Left renal cortex interstitium (tissue), 4 donors: ENCODE results near the gene ACADSB. TPM values are rescaled to one million over a fixed set of nuclear protein-coding genes. Genes with fewer than 3 reads are reported as not detected.

Source experiments
- DNase-seq, 4 donors: peaks; one replicate each; pipeline ENCODE4 v3.0.0-alpha.2; 2013; ENCODE audit warnings: low read depth in 4 of 4, low spot score in 2 of 4, missing footprints in 1 of 4
- polyA plus RNA-seq, 4 donors: library from polyadenylated mRNA; unstranded; fragments of 120-200 nt; gene quantifications; one replicate each; pipeline ENCODE4 v1.2.1, GENCODE V29; 2013; ENCODE audit not compliant: insufficient read length in 4 of 4

Gene ACADSB
- polyA plus RNA-seq, 4 donors, result 20.3 to 30.2 (median 25.8) TPM

GRCh38 chr10:123035467-123036086 is 26.8 kb downstream of the ACADSB start:
- no peak for DNase-seq

DNA sequence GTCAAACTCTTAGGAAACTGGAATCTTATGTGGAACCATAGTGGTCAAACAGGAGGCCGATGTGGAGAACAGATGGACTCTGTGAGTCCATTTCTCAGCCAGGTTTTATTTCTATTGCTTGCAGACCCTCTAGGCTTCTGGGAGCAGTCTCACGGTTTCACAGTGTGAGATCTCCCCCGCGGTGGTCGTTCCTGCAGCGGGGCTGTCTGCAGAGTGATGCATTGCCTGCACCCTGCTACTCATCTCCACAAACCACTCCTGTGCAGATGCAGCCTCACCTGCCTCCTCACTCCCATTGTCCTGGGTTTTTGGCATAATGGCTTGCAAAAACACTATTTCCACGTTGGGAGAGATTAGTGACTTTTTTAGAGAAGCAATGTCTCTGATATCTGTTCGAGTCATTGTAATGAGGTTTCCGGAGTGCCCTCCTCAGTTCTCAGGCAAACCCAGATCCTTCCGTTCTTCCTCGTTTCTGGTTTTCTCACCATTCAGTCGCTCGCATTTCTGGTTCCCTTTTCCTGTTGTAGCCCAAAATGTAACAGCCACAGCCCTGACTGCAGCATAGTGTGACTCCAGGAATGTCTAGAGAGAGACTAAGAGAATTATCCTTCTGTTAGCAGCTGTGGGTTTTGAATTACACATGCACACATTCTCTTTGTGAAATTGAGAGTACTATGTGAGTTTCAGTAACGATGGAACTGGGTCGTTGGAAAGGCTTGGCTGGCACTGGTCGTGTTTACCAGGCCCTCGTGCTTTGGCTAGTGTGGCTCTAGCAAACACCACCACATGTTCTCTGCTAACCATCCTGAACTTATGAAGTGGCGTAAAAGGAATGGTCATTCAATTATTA is 30.2 kb downstream of the ACADSB start:
- no peak for DNase-seq

- DNase-seq, result no peak
These were observed 30.8 kb downstream of the ACADSB start for GRCh38 chr10:123039632-123039930.

GRCh38 chr10:123042708-123043408 is 34.1 kb downstream of the ACADSB start:
- no peak for DNase-seq

DNA sequence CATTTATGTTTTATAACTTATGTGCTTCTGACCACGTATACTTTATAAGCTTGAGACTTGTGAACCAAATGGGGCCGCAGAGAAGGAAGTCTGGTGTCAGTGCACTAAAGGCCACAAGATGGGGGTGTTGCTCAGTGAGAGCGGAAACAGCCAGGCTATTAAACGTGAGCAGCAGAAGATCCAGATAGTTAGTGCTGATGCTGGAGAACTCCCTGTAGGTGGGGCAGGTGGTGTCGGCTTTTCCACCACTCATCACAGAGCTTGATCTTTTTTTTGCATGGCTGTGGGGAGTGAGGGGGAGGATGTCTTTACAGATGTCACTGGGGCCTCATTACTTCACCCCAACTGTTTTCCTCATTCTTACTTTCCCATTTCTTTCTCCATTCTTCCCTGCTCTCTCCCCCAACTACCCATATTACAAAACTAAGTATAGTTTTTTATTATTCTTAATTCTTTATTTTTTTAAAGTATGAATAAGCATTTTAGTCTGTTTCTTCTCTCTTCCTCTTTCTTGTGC is 34.7 kb downstream of the ACADSB start:
- peak; percentile 16 to 53 (median 30) for DNase-seq

DNA sequence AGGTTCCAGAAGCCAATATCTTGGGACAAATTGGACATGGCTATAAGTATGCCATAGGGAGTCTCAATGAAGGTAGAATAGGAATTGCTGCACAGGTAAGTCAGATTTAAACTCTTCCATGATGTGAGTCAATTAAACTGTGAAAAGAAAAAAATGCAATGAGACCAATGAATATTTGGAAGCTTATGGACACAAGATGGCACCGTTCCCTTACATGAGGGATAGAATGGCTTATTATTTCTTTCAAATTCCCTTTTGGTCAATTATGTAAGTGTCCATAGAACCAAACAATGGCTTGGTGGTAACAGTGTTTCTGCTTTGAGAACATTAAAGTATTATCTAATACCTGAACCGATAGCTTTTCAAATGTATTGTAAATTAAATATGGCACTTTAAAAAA is 35.6 kb downstream of the ACADSB start:
- no peak for DNase-seq

DNA sequence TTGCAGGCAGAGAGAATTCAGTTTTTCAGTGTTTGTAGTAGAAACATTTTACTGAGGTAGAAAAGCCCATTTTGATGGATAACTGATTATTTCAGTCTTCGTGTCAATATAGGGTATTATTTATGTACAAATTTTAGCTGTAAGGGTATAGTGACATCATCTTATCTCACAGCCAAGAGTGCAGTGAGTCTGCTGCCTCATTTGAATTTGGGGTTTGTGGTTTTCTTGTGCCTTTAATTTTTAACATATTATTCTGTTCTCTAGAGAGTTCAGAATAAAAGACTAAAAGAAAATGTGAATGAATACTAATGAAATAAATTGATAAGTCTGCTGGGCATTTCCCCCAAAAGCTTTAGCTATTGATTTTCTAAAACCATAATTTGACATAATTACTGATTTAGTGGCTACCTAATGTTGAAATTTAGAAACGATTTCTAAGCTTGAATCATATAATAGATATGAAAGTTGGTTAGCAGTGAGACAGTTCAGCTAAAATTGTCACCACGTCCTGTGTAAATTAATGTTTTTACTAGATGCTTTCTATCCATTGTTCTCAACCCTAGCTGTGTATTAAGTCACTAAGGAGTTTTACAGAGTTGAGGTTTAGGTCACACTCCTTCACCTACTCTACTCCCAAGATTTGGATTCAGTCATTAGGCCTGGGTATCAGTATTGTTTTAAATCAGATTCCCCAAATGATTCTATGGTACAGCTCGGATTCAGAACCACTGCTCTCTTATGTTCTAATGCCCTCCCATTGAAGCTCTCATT is 37.3 kb downstream of the ACADSB start:
- DNase-seq, result no peak

GRCh38 chr10:123057968-123058367 is 49.2 kb downstream of the ACADSB start:
- no peak for DNase-seq

- DNase-seq, result no peak
These were observed 53.1 kb downstream of the ACADSB start for GRCh38 chr10:123061865-123062264.

- DNase-seq, result no peak
These were observed 53.9 kb downstream of the ACADSB start for GRCh38 chr10:123062726-123063125.

DNA sequence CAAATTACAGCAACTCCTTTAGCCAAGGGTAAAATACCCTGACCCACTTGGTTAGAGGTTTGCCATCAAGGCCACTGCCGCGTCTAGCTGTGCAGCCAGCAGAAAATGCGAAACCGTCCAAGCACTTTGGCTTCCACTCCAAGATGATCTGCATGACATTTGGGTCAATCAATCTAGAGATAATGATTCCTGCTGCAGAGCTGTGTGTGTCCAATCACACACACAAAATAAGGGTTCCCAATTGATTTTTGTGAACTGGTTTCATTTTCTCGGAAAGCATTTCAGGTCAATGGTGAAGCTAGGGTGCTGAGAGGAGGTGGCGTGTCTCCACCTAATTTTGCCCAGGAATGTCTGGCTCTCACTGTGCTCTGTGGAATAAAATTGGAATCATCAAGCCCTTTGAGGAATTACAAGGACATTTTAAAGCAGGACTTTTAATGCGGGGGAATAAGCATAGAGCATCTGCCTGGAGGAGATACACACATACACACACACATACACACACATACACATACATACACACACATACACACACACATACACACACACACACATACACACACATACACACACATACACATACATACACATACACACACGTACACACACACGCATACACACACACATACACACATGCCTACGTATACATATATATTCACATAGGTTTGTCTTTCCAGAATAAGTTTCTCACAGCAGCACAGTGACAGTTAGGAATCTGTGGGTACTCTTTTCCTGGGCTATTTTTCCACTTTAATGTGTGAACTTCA is 59.5 kb downstream of the ACADSB start:
- no peak for DNase-seq

DNA sequence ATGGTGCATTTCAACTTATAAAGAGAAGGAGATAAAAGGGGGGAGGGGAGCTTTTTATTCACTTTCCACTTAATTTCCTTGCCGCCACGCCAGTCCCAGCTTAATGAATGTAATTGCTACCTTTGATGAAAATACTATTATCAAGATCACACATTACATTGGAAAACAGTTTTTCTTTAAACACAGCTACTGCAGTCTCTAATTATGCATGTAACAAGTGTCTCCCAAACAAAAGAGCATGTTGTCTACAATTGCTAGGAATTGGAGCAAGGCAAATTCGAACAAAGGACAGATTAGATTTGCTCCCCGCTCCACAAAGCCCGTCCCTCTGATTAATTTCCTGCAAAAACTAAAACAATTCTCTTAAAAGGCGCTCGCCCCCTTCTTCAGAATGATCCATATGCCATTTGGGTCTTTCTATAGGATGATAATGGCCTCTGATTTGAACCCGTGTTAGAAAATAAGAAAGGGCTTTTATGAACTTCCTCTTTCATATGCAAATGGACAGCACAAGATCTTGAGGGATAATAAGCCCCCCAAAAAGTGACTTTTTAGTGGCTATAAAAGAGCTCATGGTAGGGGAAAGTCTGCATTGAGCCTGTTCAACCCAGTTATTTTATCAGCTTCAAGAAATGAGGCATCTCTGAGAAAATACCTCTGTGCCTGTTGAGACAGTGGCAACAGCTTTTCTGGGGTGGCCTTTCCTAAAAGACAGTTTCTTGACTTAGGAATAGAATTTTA is 60.6 kb downstream of the ACADSB start:
- DNase-seq, result no peak

- no peak for DNase-seq
These were observed 64.4 kb downstream of the ACADSB start for GRCh38 chr10:123073187-123073586.

GRCh38 chr10:123074215-123074614 is 65.4 kb downstream of the ACADSB start:
- no peak for DNase-seq

DNA sequence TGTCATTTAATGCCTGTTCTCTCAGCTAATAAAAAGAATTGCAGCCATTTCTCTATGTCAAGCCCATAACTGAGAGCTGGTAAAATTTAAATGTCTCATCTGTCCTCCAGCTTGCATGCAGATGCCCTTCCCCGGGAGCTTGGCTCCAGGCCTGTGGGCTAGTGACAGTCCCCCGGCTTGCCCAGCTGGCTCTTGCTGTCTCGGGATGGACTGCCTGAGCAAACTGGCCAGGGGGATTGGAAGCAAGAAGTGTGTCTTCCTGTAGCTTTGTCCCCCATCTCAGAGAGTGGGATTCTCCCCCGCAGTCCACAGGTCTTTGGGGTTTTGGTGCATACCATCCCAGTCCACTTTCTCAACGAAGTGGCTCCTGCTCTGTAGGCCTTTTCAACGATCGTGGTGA is 73.1 kb downstream of the ACADSB start:
- DNase-seq, result no peak

DNA sequence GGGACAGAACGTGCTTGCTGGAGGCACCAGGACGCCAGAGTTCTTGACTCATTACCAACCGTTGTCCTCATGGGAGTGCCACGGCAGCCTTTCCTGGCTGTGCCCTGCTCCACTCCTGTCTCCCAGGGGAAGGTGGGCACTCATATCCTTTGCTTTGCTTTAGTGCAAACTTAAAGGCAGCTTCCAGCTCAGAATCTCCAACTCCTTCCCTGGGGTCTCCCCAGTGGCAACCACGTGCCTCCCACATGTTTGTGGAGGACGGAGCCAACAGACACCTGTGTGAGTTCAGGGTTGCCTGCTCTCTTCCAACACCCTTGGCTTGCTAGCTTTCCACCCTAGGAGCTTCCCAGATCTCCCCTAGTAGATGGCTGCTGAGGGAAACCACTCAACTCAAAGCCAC is 75.0 kb downstream of the ACADSB start:
- DNase-seq, result no peak

- no peak for DNase-seq
These were observed 77.5 kb downstream of the ACADSB start for GRCh38 chr10:123086281-123086680.

DNA sequence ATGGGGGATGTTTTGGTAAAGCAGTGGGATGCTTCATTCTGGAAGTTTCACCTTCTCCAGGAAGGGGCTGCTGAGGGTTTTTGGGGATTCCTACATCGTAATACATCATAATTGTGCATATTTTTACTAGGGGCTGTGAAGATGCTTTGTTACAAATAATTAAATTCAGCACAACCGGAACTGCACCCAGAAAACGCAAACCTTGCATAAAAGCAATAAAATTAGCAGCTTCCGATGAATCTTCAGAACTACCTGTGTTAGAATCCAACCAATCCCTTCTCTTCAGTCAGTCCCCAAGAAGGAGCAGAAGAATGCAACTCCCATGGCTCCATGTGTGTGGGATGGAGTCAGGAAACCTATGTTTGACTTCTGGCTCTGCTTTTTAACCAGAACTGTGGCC is 78.5 kb downstream of the ACADSB start:
- no peak for DNase-seq

DNA sequence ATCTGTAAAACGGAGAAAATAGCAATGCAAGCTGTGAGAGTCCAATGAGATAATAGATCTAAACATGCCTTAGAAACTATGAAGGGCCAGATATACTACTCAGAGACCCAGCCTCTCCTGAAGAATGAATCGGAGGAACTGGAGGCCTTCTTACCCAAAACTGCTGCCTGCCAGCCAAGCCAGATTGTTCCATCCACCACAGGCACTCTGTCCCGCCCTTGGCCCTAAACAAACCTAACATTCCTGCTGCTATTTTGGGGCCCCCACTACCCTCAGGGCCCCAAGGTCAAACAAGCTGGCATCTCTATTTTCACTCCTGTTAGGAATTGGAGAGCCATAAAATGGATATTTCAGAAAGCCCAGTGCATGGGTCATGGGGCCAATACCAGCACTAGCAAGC is 79.0 kb downstream of the ACADSB start:
- DNase-seq, result no peak
